Measurements from ENCODE around the gene TRDN. TPM values are rescaled to one million over a fixed set of nuclear protein-coding genes. Genes with fewer than 3 reads are reported as not detected.

Gene TRDN
- polyA plus RNA-seq, 1 donor from 2014 or later, result not detected

DNA sequence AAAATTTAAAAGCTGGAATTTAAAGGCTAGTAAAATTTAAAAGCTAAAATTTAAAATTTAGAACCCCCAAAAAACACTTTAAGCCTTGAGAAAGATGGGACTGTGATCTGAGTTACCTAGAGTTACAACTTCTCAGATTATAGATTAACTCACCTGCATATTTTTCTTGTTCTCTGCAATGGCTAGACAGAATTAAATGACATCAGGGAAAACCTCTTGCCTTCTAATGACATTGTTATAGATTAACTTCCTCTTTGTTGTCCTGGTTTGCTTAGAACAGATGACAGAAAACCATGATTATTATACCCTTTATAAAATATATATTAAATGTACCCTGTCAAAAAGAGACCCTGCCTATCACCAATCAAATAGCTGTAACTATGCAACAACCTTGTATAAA is 56.4 kb downstream of the TRDN start:
- Histone ChIP-seq H3K27me3 (ENCODE audit: insufficient read depth, low read depth, low read length) (no peaks in the 10 kb centered on the region), H3K9me3 (ENCODE audit: low read length) (no peaks in the 10 kb centered on the region), H3F3A (ENCODE audit: insufficient read depth, low read length, poor library complexity, severe bottlenecking) (no peaks in the 10 kb centered on the region), H3K4me2 (ENCODE audit: low read length) (no peak overlapping the region), H3K9ac (ENCODE audit: low read length) (no peak overlapping the region), H3K36me3 (ENCODE audit: insufficient read depth, low read length) (no peaks in the 10 kb centered on the region), H3K4me3 (ENCODE audit: low read length) (no peak overlapping the region), H4K20me1 (ENCODE audit: insufficient read depth) (no peaks in the 10 kb centered on the region), H3K79me2 (replicated peaks; ENCODE audit: insufficient read depth, low read length) (no peaks in the 10 kb centered on the region), H3K9me2 (ENCODE audit: insufficient read depth, low read length) (no peaks in the 10 kb centered on the region), H3K27ac (ENCODE audit: low read length) (no peak overlapping the region), H2AFZ (ENCODE audit: low read depth, low read length) (no peak overlapping the region)
- TF ChIP-seq EZH2 (IDR thresholded peaks at IDR 0.05; ENCODE audit: borderline replicate concordance, insufficient read depth, low read length, poor library complexity, severe bottlenecking) (no peak), MXI1 (conservative IDR thresholded peaks at IDR 0.05; ENCODE audit: poor library complexity, severe bottlenecking) (no peak), EP300 (conservative IDR thresholded peaks at IDR 0.05; ENCODE audit: poor library complexity, severe bottlenecking) (no peak), SMC3 (conservative IDR thresholded peaks at IDR 0.05; ENCODE audit: poor library complexity) (no peak), RAD21 (conservative IDR thresholded peaks at IDR 0.05) (no peak), TAF1 (IDR thresholded peaks at IDR 0.05; ENCODE audit: low read depth) (no peak), POLR2AphosphoS5 (IDR thresholded peaks at IDR 0.05) (no peak)
- TF ChIP-seq, protein P1, sequence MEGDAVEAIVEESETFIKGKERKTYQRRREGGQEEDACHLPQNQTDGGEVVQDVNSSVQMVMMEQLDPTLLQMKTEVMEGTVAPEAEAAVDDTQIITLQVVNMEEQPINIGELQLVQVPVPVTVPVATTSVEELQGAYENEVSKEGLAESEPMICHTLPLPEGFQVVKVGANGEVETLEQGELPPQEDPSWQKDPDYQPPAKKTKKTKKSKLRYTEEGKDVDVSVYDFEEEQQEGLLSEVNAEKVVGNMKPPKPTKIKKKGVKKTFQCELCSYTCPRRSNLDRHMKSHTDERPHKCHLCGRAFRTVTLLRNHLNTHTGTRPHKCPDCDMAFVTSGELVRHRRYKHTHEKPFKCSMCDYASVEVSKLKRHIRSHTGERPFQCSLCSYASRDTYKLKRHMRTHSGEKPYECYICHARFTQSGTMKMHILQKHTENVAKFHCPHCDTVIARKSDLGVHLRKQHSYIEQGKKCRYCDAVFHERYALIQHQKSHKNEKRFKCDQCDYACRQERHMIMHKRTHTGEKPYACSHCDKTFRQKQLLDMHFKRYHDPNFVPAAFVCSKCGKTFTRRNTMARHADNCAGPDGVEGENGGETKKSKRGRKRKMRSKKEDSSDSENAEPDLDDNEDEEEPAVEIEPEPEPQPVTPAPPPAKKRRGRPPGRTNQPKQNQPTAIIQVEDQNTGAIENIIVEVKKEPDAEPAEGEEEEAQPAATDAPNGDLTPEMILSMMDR (IDR thresholded peaks at IDR 0.05; ENCODE audit: poor library complexity, severe bottlenecking), result no peak
- TF ChIP-seq, protein P2, sequence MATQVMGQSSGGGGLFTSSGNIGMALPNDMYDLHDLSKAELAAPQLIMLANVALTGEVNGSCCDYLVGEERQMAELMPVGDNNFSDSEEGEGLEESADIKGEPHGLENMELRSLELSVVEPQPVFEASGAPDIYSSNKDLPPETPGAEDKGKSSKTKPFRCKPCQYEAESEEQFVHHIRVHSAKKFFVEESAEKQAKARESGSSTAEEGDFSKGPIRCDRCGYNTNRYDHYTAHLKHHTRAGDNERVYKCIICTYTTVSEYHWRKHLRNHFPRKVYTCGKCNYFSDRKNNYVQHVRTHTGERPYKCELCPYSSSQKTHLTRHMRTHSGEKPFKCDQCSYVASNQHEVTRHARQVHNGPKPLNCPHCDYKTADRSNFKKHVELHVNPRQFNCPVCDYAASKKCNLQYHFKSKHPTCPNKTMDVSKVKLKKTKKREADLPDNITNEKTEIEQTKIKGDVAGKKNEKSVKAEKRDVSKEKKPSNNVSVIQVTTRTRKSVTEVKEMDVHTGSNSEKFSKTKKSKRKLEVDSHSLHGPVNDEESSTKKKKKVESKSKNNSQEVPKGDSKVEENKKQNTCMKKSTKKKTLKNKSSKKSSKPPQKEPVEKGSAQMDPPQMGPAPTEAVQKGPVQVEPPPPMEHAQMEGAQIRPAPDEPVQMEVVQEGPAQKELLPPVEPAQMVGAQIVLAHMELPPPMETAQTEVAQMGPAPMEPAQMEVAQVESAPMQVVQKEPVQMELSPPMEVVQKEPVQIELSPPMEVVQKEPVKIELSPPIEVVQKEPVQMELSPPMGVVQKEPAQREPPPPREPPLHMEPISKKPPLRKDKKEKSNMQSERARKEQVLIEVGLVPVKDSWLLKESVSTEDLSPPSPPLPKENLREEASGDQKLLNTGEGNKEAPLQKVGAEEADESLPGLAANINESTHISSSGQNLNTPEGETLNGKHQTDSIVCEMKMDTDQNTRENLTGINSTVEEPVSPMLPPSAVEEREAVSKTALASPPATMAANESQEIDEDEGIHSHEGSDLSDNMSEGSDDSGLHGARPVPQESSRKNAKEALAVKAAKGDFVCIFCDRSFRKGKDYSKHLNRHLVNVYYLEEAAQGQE (IDR thresholded peaks at IDR 0.05; ENCODE audit: borderline replicate concordance), result no peak

DNA sequence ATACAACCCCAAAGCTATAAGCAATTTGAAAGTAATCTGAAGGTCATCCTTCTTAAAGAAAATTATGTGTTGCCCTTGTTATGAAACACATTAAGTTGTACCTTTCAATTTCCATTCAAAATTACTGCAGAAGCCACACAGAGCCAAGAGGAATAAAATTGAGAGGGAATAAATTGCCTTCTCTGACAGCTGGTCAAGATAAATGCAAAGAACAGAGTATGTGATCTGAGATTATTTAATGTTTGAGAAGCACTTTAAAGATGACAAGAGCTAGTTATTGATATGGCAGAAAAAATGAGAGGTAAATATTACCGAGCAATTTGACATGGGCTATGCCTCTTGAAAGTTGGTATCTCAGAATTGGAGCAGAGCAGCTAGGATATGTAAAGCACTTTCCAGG is 61.6 kb downstream of the TRDN start:
- H3K9me3 ChIP-seq (ENCODE audit: low read length), result no peaks in the 10 kb centered on the region
- H3K36me3 ChIP-seq (ENCODE audit: insufficient read depth, low read length), result no peaks in the 10 kb centered on the region
- no peaks in the 10 kb centered on the region for H4K20me1 ChIP-seq (ENCODE audit: insufficient read depth)
- H3K4me3 ChIP-seq (ENCODE audit: low read length), result peak overlapping the region; percentile 20
- H3K79me2 ChIP-seq (replicated peaks; ENCODE audit: insufficient read depth, low read length), result no peaks in the 10 kb centered on the region
- no peak overlapping the region for H2AFZ ChIP-seq (ENCODE audit: low read depth, low read length)
- no peak overlapping the region for H3K9ac ChIP-seq (ENCODE audit: low read length)
- peak overlapping the region; percentile 28 for H3K4me2 ChIP-seq (ENCODE audit: low read length)
- H3K9me2 ChIP-seq (ENCODE audit: insufficient read depth, low read length), result no peaks in the 10 kb centered on the region
- no peaks in the 10 kb centered on the region for H3K27me3 ChIP-seq (ENCODE audit: insufficient read depth, low read depth, low read length)
- TF ChIP-seq, protein P1 (IDR thresholded peaks at IDR 0.05; ENCODE audit: poor library complexity, severe bottlenecking), result no peak
- peak; percentile 75 for TF ChIP-seq POLR2AphosphoS5 (IDR thresholded peaks at IDR 0.05)
- peak; percentile 77 for TF ChIP-seq EP300 (conservative IDR thresholded peaks at IDR 0.05; ENCODE audit: poor library complexity, severe bottlenecking)
- TF ChIP-seq SMC3 (conservative IDR thresholded peaks at IDR 0.05; ENCODE audit: poor library complexity), result no peak
- H3F3A ChIP-seq (ENCODE audit: insufficient read depth, low read length, poor library complexity, severe bottlenecking), result no peaks in the 10 kb centered on the region
- H3K27ac ChIP-seq (ENCODE audit: low read length), result peak overlapping the region; percentile 54
